Stromal cell of bone marrow (primary cell): ENCODE results near the gene CFAP44.
"Not testable (repeated sequence)": the region's sequence is repeated elsewhere in the genome, so short reads cannot be mapped to it uniquely, and the experiment has no call there.

ENCODE experiments used
- DNase-seq: peaks from one replicate; pipeline ENCODE4 v3.0.0-alpha.2; 2012; ENCODE audit warnings: low read depth

Gene CFAP44

GRCh38 chr3:113441051-113441770, at the start of gene CFAP44:
TSS of gene CFAP44 (minus strand) at chr3:113441493. CDS start at chr3:113433664, 7,829 bp downstream.
- DNase-seq: peak; percentile 40

- DNase-seq: no peak
These were observed 43.9 kb upstream of the CFAP44 start for GRCh38 chr3:113485161-113485609.

GRCh38 chr3:113468539-113468938, 27.2 kb upstream of the CFAP44 start:
- no peak for DNase-seq

- no peak for DNase-seq
These were observed 20.2 kb upstream of the CFAP44 start for GRCh38 chr3:113461488-113461887.

- not testable (repeated sequence) for DNase-seq
These were observed 17.3 kb upstream of the CFAP44 start for GRCh38 chr3:113458554-113458953.

- no peak for DNase-seq
These were observed 14.2 kb upstream of the CFAP44 start for GRCh38 chr3:113455446-113455845.

- no peak for DNase-seq
These were observed 13.3 kb upstream of the CFAP44 start for GRCh38 chr3:113454630-113455029.

GRCh38 chr3:113454057-113454456, 12.8 kb upstream of the CFAP44 start:
- no peak for DNase-seq

- no peak for DNase-seq
These were observed 9.6 kb upstream of the CFAP44 start for GRCh38 chr3:113450911-113451310.

- no peak for DNase-seq
These were observed 1.7 kb downstream of the CFAP44 start for GRCh38 chr3:113439606-113440005.

GRCh38 chr3:113438224-113438623, 3.1 kb downstream of the CFAP44 start:
- DNase-seq: no peak

GRCh38 chr3:113437411-113437810, 3.9 kb downstream of the CFAP44 start:
- DNase-seq: no peak

- peak; percentile 48 for DNase-seq
These were observed 4.5 kb downstream of the CFAP44 start for GRCh38 chr3:113436809-113437208.

- no peak for DNase-seq
These were observed 9.5 kb downstream of the CFAP44 start for GRCh38 chr3:113431811-113432210.

GRCh38 chr3:113428581-113428980, 12.7 kb downstream of the CFAP44 start:
- no peak for DNase-seq

GRCh38 chr3:113423699-113424098, 17.6 kb downstream of the CFAP44 start:
- DNase-seq: no peak

GRCh38 chr3:113421082-113421481, 20.2 kb downstream of the CFAP44 start:
- DNase-seq: no peak

- DNase-seq: no peak
These were observed 31.6 kb downstream of the CFAP44 start for GRCh38 chr3:113409676-113410075.

GRCh38 chr3:113405180-113405579, 36.1 kb downstream of the CFAP44 start:
- DNase-seq: peak; percentile 29

GRCh38 chr3:113404637-113405036, 36.7 kb downstream of the CFAP44 start:
- DNase-seq: no peak
